GM19438 (cell line): ENCODE results near the gene ITGB1BP2.
"Not testable (repeated sequence)": the region's sequence is repeated elsewhere in the genome, so short reads cannot be mapped to it uniquely, and the experiment has no call there.

Experiments
- ATAC-seq: cut with Tn5 transposase; IDR thresholded peaks from one replicate; pipeline ENCODE4 v1.9.1; 2021; ENCODE audit warnings: low read depth; ENCODE audit not compliant: unreplicated experiment

Gene ITGB1BP2

DNA sequence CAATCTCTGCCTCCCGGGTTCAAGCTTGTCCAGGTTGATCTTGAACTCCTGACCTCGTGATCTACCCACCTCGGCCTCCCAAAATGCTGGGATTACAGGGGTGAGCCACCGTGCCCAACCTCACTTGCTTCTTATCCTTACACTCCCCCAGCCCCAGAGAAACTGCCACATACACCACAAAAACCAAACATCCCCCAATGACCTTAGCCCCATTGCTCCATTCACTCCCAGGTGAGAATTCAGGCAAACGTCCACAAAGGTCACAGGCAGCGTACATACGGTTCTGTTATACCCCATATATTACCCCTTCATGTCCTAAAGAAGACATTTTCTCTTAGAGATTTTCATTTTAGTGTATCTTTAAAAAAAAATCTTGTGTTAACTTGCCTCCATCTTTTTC is 1.1 kb upstream of the ITGB1BP2 start:
- not testable (repeated sequence) for ATAC-seq

DNA sequence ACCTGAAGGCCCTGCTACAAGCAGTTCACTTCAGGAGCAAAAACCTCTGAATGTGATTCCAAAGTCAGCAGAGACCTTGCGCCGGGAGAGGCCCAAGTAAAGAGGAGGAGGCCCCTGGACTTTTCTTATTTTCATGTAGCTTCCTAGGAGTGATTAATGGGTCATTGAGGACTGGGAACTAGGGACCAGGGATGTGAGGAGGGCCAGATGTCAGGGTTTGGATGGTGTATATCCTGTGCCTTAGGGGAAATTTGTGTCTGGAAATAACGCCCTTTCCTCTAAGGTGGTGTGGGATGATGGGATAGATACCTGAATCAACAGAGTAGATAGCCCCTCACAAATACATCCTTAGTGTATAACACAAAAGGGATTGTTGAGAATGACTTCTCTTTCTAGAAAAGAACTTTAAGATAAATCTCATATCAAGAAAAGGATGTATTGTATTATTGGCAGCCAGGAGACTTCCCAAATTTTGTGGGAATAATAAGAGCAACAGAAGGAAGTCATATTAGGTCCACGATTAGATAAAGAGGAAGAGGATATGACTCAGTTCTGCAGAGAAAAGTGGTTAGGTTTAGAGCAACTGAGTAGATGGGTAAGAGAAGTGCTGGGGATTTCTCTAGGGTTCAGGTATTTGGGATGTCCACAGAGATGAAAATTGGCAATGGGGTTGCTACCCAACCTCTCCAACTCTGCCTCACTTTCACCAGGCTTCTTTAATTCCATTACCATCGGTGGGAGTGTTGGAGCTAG is 1.1 kb downstream of the ITGB1BP2 start:
- ATAC-seq: no peak

DNA sequence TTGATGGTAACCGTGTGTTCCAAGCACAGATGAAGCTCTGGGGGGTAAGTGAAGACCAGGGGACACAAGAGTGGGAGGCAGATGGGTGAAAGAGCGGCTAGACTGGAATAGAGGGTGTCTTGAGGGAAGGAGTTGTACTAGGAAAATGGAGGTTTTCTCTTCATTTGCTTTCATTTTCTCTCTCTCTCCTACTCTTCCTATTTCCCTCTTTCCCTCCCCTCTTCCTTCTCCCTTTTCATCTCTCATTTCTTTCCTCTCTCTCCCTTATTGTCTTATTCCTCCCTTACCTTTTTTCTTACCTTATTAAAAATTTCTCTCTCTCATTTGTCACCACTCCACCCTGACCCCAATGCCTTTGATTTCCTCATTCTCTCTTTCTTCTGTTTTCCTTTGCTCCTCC is 3.0 kb downstream of the ITGB1BP2 start:
- no peak for ATAC-seq

DNA sequence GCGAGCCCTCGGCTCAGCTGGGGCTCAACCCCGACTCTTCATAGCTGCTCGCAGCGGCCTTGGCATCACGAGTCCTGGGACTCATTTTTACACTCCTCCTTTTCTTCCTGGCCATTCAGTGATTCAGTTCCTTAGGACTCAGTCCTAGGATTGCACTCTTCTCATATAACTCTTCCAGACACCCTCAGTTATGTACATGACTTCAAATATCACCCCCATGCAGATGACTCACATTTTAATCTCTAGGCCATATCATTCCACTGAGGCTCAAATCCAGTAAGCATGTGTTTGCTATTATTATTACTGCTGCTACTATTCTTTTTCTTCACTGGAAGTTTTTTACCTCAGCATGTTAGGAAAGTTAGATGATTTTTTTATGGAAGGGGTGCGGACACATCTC is 14.4 kb downstream of the ITGB1BP2 start:
- no peak for ATAC-seq

DNA sequence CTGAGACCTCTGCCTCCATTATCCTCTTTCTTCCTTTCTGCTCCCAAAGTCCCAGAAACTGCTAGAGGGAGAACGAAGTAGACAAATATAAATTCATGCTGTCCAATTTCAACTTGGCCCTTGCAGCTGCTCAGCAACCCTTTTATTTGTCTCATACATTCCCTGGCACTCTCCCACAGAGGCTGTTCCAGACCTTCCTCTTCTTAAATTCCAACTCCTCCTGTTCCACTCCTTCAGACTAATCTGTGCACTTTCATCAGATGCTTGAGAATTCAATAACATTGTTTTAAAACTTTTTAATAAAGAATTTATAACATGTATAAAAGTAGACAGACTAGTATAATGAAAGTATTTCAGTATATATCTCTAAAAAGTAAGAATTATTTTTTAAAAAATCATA is 15.4 kb downstream of the ITGB1BP2 start:
- ATAC-seq: not testable (repeated sequence)

DNA sequence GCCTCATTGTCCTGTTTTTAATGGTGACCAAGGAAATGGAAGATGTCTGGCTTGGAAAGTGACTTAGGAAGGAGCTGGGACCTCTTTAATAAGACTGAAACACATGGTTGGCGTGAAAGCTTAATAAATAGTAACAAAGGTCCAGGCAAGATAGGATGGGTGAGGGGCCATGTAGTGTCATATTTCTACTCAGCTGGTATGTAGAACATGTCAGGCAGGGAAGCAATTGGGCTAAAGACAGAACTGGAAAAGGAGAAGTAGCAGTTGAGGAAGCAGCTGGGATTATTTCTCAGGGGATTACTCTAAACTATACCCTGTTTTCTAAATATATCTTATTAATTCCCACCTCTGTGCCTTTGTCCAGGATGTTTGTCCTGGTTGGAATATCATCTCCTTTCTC is 18.6 kb downstream of the ITGB1BP2 start:
- no peak for ATAC-seq

DNA sequence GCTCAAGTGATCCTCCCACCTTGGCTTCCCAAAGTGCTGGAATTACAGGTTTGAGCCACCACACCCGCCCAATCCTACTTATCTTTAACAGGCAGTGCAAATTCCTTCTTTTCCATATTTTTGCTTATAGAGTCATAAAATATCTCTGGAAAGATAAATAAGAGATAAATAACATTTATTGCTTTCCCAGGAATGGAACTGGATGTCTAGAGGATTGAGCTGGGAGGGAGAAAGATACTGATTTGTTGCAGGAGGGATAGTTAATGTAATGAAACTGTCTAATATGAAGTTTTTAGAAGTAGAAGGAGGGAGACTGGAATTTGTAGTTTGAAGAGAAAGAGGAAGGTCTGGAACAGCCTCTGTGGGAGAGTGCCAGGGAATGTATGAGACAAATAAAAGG is 20.2 kb downstream of the ITGB1BP2 start:
- ATAC-seq: no peak

DNA sequence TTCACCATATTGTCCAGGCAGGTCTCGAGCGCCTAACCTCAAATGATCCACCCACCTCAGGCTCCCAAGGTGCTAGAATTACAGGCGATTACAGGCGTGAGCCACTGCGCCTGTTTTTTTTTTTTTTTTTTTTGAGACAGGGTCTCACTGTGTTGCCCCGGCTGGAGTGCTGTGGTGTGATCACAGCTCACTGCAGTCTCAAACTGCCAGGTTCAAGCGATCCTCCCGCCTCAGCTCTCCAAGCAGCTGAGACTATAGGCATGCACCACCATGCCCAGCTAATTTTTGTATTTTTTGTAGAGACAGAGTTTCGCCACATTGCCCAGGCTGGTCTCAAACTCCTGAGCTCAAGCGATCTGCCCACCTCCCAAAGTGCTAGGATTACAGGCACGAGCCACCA is 22.9 kb downstream of the ITGB1BP2 start:
- ATAC-seq: not testable (repeated sequence)

DNA sequence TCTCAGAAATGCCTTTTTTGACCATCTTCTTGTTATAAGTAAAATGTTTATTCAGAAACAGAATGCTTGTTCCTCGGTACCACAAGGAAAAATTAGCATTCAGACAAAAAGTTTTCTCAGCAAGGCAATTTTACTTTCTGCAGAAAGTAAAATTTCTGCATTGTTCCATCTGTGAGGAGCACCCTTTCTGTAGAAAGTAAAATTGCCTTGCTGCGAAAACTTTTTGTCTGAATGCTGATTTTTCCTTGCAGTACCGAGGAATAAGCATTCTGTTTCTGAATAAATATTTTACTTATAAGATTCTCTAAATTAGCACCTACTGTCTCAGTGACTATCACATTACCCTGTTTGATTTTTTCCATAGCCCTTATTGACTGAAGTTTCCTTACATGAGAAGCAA is 24.8 kb downstream of the ITGB1BP2 start:
- ATAC-seq: no peak

DNA sequence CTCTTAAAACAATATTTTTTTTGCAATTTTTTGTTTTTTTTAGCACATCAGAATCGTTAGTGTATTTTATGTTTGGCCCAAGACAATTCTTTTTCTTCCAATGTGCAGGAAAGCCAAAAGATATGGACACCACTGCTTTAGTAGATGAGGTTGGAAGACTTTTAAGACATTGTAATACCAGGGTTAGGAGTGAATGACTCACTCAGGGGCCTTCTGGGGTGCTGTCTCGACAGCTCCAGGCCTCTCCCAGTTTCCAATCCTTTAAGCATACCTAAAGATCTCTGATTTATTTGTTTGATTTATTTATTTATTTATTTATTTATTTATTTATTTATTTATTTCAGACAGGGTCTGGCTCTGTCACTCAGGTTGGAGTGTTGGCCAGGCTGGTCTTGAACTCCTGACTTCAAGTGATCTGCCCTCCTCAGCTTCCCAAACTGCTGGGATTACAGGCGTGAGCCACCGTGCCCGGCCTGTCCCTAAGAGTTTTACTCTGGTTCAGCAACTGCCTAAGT is 47.7 kb downstream of the ITGB1BP2 start:
- ATAC-seq: not testable (repeated sequence)

DNA sequence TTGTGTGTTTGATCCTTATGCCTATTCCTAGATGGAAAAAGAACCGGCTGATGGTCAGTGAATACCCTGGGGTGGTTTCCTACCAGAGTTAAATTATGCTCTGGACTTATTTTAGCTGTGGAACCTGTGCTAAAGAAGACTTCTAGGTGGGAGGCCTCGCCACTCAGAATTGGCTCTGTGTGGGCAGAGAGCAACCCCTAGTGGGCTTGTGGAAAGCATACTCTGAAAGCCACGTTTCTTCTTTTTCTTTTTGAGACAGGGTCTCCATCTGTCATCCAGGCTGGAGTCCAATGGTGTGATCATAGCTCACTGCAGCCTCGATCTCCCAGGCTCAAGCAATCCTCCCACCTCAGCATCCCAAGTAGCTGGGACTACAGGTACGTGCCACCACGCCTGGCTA is 48.3 kb downstream of the ITGB1BP2 start:
- not testable (repeated sequence) for ATAC-seq

DNA sequence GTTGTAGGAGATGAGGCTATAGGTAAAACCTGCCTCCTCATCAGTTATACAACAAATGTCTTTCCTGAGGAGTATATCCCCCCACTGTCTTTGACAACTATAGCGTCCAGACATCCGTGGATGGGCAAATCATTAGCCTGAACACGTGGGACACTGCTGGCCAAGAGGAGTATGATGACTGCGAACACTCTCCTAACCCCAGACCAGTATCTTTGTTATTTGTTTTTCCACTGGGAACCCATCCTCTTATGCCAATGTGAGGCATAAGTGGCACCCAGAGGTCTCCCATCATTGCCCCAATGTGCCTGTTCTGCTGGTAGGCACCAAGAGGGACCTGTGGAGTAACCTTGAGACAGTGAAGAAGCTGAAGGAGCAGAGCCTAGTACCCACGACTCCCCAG is 50.9 kb downstream of the ITGB1BP2 start:
- not testable (repeated sequence) for ATAC-seq
